ENCODE data around the gene C1QTNF6. TPM values are rescaled to one million over a fixed set of nuclear protein-coding genes. Genes with fewer than 3 reads are reported as not detected.

Gene C1QTNF6
- total RNA-seq, 1 donor from 2014 or later = 6.1 TPM

- no peak overlapping the region for H3K27ac ChIP-seq
- peaks cover 5% of the 10 kb centered on the region for H3K27me3 ChIP-seq
- ATAC-seq = no peak
- TF ChIP-seq, protein P1, sequence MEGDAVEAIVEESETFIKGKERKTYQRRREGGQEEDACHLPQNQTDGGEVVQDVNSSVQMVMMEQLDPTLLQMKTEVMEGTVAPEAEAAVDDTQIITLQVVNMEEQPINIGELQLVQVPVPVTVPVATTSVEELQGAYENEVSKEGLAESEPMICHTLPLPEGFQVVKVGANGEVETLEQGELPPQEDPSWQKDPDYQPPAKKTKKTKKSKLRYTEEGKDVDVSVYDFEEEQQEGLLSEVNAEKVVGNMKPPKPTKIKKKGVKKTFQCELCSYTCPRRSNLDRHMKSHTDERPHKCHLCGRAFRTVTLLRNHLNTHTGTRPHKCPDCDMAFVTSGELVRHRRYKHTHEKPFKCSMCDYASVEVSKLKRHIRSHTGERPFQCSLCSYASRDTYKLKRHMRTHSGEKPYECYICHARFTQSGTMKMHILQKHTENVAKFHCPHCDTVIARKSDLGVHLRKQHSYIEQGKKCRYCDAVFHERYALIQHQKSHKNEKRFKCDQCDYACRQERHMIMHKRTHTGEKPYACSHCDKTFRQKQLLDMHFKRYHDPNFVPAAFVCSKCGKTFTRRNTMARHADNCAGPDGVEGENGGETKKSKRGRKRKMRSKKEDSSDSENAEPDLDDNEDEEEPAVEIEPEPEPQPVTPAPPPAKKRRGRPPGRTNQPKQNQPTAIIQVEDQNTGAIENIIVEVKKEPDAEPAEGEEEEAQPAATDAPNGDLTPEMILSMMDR (IDR thresholded peaks at IDR 0.05) = no peak
- no peaks in the 10 kb centered on the region for H3K9me3 ChIP-seq
- no peak for DNase-seq
- no peaks in the 10 kb centered on the region for H3K4me1 ChIP-seq
- intact Hi-C loops (cut with DNase I) = no loop called here
- no peak overlapping the region for H3K4me3 ChIP-seq
- H3K36me3 ChIP-seq = no peaks in the 10 kb centered on the region
Measured at GRCh38 chr22:37219533-37219932, 31.5 kb upstream of the C1QTNF6 start.

GRCh38 chr22:37218771-37219411 is 30.8 kb upstream of the C1QTNF6 start:
- peaks cover 5% of the 10 kb centered on the region for H3K27me3 ChIP-seq
- no peaks in the 10 kb centered on the region for H3K4me1 ChIP-seq
- H3K4me3 ChIP-seq = no peak overlapping the region
- DNase-seq (no peak), ATAC-seq (no peak)
- H3K9me3 ChIP-seq = no peaks in the 10 kb centered on the region
- H3K36me3 ChIP-seq = no peaks in the 10 kb centered on the region
- no peak overlapping the region for H3K27ac ChIP-seq
- intact Hi-C loops (cut with DNase I) = no loop called here
- TF ChIP-seq, protein P1 (IDR thresholded peaks at IDR 0.05) = no peak

GRCh38 chr22:37218399-37218770 is 30.3 kb upstream of the C1QTNF6 start:
- H3K4me1 ChIP-seq = no peaks in the 10 kb centered on the region
- TF ChIP-seq, protein P1 (IDR thresholded peaks at IDR 0.05) = no peak
- no peak overlapping the region for H3K27ac ChIP-seq
- H3K4me3 ChIP-seq = no peak overlapping the region
- intact Hi-C loops (cut with DNase I) = no loop called here
- ATAC-seq = no peak
- H3K9me3 ChIP-seq = no peaks in the 10 kb centered on the region
- no peaks in the 10 kb centered on the region for H3K36me3 ChIP-seq
- peaks cover 5% of the 10 kb centered on the region for H3K27me3 ChIP-seq
- DNase-seq = no peak

- H3K9me3 ChIP-seq = no peaks in the 10 kb centered on the region
- TF ChIP-seq, protein P1 (IDR thresholded peaks at IDR 0.05) = no peak
- no peak overlapping the region for H3K27ac ChIP-seq
- no peak for DNase-seq
- no peaks in the 10 kb centered on the region for H3K36me3 ChIP-seq
- ATAC-seq = no peak
- H3K27me3 ChIP-seq = peaks cover 9% of the 10 kb centered on the region
- no peak overlapping the region for H3K4me3 ChIP-seq
- no peaks in the 10 kb centered on the region for H3K4me1 ChIP-seq
- intact Hi-C loops (cut with DNase I) = no loop called here
Measured at GRCh38 chr22:37215890-37216289, 27.8 kb upstream of the C1QTNF6 start.

DNA sequence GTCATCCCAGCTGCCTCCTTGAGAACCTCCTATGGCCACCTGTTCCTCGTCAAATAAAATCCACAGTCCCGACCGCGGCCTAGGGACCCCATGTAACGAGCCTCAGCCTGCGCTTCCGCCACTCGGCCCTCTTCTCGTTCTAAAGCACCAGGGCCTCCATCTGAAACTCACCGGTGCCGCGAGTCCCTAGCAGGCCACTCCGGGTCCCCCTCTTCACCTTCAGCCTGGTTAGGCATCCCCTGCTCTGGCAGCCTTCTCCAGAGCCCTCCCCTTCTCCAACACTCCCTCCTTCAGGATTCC is 26.6 kb upstream of the C1QTNF6 start:
- TF ChIP-seq, protein P1 (IDR thresholded peaks at IDR 0.05) = no peak
- no peaks in the 10 kb centered on the region for H3K9me3 ChIP-seq
- H3K4me3 ChIP-seq = no peak overlapping the region
- intact Hi-C loops (cut with DNase I) = no loop called here
- H3K36me3 ChIP-seq = no peaks in the 10 kb centered on the region
- H3K27me3 ChIP-seq = peaks cover 7% of the 10 kb centered on the region
- no peak overlapping the region for H3K27ac ChIP-seq
- DNase-seq (peak; percentile 41), ATAC-seq (no peak)
- H3K4me1 ChIP-seq = no peaks in the 10 kb centered on the region

All from upper lobe of right lung (tissue), 1 donor.